Measurements from ENCODE around the gene TNNT2. TPM values are rescaled to one million over a fixed set of nuclear protein-coding genes. Genes with fewer than 3 reads are reported as not detected.

The TNNT2 gene
- total RNA-seq, 2 donors from 2014 or later = not detected

DNA sequence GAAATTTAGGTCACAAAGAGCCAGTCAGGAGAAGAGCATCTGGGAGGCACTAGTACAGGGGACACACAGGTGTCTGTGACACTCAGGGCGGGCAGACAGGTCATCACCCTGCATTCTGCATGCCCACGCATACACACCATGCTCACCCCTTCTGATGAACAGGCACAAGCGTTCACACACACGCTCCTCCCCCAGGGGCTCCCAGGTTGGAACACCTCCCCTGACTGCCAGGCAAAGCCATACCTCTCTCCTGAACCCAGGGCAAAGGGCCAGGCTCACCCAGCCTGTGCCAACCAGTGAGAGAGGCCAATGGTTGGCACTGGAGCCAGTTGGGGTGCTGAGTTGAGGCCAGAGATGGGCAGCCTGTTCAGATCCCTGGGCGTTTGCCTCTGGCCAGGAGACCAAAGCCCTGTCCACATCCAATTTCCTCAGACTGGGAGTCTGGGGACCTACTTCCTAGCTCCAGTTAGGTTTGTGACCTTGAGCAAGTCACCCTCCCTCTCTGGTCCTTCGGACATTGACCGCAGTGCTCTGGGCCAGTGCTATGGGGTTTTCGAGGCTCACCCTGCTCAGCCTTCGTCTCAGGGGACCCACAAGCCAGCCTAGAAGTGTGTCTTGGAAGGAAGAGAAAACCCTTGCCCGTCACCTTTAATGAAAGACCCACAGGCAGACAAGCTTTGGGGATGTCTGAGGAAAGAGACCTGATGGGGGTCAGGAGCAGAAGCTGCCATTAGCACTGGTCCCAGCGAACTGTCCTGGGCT, 27.4 kb upstream of the TNNT2 start:
- intact Hi-C loops (cut with DNase I) = loop anchor here in 1 of 2 donors (10.0 kb wide), 1 partner anchor 150 kb away; no protein-coding TSS in a partner anchor
- DNase-seq (ENCODE audit: low spot score) = no peak

DNA sequence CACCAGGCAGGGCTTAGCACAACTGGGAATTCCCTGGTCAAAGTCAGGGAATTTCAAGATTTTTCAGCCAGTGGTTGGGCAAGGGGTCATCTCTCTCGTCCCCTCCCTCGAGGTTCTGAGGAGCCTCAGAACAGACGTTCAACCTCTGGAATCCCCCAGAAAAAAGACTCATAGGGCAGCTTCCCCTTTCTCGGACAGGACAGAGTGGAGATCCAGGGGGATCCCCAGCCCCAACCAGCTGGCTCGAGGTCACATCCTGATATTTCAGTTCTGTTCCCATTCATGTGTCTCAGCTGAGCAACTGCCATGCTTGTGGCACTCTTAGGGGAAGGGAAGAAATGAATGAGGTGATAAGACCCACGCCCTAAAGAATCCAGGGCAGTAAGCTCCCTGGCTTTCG, 26.6 kb upstream of the TNNT2 start:
- intact Hi-C loops (cut with DNase I) = loop anchor here in 1 of 2 donors (10.0 kb wide), 1 partner anchor 149 kb away; no protein-coding TSS in a partner anchor

DNA sequence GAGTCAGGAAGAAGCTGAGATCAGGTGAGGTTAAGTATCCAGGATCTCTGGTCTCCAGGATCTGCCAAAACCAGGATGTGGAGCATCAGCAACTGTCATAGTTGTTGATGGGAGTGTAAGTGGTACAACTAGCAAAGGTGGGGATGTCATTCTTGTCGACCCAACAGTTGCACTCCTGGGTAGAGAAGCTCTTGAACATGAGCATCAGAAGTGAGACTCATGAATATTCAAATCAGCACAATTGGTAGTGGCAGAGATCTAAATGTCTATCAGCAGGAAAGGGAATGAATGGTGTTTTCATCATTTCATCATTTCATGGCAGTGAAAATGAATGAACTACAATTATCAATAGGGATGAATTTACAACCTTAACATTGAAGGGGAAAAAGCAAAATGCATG, 25.9 kb upstream of the TNNT2 start:
- no peak for DNase-seq (ENCODE audit: low spot score)
- intact Hi-C loops (cut with DNase I) = loop anchor here in 1 of 2 donors (10.0 kb wide), 1 partner anchor 149 kb away; no protein-coding TSS in a partner anchor

More for the DNA sequence above, 26.6 kb upstream of the TNNT2 start:
- no peak for DNase-seq (ENCODE audit: low spot score)

DNA sequence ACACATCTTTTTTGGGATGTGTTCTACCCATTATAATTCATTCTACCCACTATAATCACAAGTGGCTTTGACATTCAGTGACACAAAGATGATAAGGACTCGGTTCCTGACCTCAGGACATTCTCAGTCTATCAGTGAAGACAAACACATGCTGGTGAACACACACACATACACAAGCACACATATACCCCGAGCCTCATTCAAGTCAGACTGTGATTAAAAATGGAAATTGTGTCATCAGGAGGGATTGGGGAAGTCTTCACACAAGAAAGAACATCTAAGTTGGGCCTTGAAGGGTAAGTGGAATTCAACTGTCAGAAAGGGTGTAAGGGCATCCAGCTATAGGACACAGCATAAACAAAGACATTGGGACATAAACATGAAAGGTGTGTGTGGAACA, 24.2 kb upstream of the TNNT2 start:
- intact Hi-C loops (cut with DNase I) = loop anchor here in 1 of 2 donors (10.0 kb wide), 1 partner anchor 147 kb away; no protein-coding TSS in a partner anchor
- DNase-seq (ENCODE audit: low spot score) = no peak

DNA sequence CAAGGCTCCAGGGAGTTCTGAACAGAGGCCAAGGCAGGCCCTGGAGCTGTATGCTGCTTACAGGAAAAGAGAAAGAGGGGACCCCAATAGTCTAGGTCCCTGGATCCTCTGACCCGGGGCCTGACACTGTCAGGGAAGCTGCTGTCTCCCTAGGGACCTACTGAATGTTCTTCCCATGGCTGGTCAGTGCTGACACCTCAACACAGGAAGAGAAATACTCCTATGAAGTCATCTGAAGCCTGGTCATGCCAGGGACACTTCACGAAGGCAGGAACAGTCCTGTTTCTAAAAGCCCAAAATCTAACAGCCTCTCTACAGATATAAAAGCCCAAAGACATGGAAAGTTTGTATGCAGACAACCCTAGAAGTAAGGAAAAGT, 23.4 kb upstream of the TNNT2 start:
- intact Hi-C loops (cut with DNase I) = loop anchor here in 1 of 2 donors (10.0 kb wide), 1 partner anchor 146 kb away; no protein-coding TSS in a partner anchor

DNA sequence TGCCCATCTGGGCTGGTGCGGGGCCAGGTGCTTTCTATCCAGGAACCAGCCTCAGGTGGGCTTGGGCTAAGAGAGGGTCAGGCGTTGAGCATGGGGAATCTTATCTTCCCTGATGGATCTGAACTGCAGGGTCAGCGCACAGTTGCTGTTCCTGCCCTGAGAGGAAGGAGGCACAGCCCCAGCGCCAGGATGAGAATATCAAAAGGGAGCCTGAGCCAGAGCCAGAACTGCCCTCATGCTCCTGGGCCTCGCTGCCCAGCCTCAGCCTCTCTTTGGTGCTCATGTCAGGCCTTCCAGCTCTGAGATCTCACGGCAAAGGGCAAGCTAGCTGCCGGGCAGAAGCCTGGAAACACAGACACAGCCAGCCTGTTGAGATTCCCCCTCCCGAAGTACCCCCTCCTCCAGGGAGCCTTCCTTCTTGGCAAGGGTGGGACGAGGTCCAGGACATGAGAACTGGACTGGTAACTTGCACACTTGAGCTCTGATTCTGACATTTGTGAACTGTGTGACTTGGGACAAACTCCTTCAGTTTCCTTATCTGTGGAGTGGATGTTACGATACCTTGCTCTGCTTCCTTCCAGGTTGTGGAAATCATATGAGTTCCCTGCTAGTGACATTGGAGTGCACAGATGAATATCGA, 22.9 kb upstream of the TNNT2 start:
- DNase-seq (ENCODE audit: low spot score) = no peak
- intact Hi-C loops (cut with DNase I) = loop anchor here in 1 of 2 donors (10.0 kb wide), 1 partner anchor 146 kb away; no protein-coding TSS in a partner anchor

More for the DNA sequence above, 23.4 kb upstream of the TNNT2 start:
- DNase-seq (ENCODE audit: low spot score) = no peak

DNA sequence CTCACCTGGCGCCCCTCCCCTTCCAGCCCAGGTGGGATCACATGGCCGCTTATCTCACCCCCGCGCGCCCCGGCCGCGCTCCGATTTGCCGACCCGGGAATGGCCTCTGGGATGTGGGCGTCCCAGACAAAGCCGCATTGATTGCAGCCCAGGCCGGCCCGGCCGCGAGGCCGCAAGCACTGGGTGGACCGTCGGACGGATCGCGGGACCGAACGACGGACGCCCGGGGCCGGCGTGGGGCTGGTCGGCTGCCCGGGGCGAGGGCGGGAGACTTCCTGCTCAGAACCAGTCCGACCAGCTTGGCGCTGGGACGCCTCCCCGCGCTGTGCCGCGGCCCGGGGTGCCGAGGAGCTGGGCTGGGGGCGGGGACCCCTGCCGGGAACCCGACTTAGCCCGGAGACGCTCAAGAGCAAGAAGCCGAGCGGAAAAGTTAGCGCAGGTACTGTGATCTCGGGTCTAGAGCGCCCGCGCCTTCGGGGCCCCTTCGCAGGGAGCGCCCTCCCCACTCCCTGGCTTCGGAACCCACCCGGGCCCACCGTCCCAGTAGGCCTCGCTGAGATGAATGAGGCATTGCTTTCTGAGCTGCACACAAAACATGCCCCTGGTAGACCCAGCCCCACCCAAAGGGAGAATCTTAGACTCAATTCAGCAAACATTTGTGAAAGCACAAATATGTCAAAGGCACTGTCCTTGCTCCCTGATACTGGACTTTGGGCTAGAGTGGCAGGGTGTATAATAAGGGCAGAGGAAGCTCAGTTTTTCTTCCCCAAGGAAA, 22.1 kb upstream of the TNNT2 start:
- intact Hi-C loops (cut with DNase I) = loop anchor here in 1 of 2 donors (10.0 kb wide), 1 partner anchor 145 kb away; no protein-coding TSS in a partner anchor
- DNase-seq (ENCODE audit: low spot score) = no peak

DNA sequence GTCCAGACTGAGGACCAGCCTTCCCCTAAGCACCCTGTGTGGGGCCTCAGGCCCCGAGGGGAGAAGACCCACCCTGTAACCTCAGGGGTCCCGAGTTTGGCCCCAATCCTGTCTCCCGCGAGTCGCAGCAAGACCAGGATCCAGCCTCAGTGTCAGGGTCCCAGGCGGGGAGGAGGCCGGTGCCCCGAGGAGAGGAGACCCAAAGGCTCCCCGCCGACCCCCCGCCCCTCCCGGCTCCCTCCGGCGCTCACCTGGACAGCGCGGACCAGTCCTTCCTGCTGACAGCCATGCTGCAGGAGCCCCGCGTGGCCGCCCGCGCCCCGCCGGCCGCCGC, 21.5 kb upstream of the TNNT2 start, which contains the start of gene LAD1:
LAD1 (minus strand) TSS at position 307 of the 334 bp plus-strand sequence; CDS start at position 289, 18 bp downstream.
- intact Hi-C loops (cut with DNase I) = no loop called here

DNA sequence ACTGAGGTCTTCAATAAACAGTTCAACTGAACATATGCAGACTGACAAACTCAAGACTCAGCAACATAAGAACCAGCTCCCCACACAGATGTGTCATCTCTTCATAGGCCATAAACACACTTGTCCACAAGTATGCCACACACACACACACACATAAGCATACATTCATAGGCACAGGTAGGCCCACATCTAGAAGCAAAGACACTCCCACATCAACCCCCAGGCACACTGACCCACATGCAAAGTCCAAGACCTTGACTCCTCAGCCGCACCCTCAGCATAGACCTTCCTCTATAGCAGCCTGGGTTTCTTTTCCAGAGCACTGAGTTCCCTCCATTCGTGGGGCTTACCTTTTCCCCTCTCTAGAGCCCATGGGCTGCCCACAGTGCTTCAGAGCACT, 20.2 kb upstream of the TNNT2 start:
- intact Hi-C loops (cut with DNase I) = no loop called here
- DNase-seq (ENCODE audit: low spot score) = no peak

More for the DNA sequence above, 21.5 kb upstream of the TNNT2 start, which contains the start of gene LAD1:
- no peak for DNase-seq (ENCODE audit: low spot score)

DNA sequence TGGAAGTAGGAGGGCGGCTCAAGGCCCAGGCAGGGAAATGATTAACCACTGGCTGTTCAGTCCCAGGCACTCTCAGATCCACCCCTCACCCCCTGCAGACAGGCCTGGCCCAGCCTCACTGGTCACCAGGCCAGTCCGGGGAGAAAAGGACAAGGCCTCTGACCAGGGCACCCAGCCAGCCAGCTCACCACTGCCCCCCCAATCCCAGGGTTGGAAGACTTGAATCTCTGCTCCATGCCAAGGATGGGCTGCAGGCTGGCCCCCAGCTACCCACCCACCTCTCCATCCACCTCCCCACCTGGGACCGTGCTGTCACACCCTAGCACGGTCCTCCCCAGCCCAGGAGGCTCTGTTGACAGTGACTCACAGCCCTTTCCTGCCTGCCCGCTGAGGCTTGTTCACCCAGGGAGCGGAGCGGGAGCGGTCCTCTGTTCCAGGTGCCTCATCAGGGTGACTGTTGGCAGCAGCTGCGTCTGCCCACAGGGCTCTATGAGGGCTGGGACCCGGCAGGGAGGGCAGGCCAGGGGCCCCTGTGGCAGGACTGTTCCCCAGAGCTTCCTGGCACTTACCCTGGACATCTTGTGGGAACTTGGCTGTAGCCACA, 19.5 kb upstream of the TNNT2 start:
- intact Hi-C loops (cut with DNase I) = no loop called here
- DNase-seq (ENCODE audit: low spot score) = no peak

DNA sequence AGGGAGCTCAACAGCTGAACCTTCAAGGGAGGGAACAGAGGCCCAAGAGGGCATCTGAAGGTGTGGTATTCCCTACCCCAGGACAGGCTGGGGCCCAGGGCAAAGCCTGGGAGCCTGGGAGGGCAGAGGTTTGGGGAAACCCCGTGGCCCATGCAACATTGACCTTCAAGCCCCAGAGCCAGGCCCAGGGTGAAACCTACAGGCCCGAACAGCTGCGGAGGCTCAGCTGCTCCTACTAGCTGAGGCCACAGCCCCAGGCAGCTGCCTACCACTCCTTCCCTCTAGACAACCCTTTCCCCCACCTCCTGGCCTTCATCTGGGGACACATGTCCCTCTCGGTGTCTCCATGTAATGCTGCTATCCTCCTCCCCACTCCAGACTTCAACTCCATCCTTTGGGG, 18.5 kb upstream of the TNNT2 start:
- DNase-seq (ENCODE audit: low spot score) = no peak
- intact Hi-C loops (cut with DNase I) = no loop called here

DNA sequence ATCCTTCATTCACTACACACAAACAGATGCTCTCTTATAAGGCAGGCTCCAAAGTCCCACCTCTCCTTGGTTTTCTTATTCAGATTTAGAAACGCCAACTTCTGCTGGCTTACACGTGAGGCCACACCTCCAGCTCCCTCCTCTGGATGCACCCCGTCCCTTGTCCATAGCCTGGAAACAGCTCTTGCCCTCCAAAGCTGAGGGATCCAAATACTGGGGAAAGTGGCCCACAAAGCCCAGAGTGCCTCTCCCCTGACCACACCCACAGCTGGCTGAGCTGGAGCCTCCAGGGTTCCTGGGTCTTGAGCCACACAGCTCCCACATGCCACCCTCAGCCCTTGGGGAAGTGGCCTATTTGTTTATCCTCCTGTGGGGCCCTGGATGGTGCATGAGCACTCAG, 17.1 kb upstream of the TNNT2 start:
- intact Hi-C loops (cut with DNase I) = no loop called here
- no peak for DNase-seq (ENCODE audit: low spot score)

DNA sequence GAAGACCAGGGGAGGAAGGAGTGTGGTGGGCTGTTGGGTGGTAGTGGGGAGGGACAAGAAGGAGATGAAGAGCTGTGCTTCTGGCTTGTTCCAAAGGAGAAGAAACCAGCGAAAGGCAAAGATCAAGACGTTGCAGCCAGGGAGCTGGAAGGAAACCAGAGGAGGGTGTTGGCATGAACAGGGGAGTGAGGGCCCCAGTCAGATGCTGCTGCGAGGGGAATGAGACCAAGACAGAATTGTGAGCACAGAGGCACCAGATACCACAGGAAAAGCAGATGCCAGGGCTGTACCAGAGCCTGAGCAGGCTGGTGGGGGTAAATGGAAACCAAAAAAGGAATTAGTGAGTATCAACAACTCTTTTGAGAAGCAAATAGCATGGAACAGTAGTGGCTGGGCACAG, 15.6 kb upstream of the TNNT2 start:
- intact Hi-C loops (cut with DNase I) = no loop called here
- DNase-seq (ENCODE audit: low spot score) = no peak

DNA sequence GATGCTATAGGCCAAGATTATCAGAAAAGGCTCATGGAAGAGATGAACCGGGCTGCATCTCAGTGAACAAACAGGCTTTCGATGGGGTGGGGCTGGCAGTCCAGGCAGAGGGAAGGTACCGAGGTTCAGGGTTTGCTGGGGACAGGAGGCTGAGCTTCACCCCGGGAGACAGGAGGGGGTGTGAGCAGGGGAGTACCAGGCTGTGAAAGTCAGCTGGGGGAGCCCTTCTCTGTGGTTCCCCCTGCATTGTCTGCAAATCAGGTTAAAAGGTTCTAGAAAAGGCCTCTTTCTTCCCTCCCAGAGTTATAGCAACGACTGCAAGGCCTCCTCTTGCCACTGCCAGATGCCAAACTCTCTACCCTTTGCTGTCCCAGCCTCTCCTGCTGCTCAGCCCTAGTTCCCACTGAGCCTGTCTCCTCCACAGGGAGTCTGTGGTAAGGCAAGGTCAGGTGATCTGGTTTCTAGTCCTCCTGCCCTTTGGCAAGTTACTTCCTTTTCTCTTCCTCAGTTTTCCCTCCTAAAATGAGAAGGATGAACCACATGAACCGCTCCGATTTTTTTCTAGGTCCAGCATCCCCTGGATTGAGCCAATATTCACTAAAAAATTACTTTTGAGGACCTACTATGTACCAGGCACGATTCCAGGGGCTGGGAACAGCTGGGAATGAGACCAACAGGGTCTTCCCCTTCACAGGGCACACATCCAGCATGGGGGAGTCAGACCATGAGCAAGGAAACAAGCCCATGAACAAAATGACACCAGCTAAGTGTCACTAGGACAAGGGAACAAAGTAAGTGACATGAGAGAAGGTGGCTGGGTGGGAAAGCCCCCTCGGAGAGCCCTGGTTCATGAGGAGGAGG, 14.4 kb upstream of the TNNT2 start:
- intact Hi-C loops (cut with DNase I) = no loop called here
- DNase-seq (ENCODE audit: low spot score) = no peak

DNA sequence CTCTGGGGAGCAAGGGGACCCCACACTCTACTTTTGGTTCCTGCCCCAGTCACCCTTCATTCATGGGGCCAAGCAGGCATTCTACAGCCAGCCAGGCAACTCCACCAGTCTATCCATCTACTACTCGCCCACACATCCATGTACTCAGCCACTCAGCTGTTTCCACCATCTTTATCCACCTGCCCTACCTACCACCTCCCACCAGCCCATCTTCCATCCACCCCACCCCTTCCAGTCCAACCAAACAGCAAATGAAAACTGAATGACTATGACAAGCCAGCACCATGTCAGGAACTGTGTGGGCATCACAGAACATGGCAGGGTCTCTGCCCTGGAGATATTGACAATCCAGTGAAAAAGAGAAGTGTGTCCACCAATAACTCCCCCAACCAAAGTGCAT, 13.7 kb upstream of the TNNT2 start:
- intact Hi-C loops (cut with DNase I) = no loop called here

DNA sequence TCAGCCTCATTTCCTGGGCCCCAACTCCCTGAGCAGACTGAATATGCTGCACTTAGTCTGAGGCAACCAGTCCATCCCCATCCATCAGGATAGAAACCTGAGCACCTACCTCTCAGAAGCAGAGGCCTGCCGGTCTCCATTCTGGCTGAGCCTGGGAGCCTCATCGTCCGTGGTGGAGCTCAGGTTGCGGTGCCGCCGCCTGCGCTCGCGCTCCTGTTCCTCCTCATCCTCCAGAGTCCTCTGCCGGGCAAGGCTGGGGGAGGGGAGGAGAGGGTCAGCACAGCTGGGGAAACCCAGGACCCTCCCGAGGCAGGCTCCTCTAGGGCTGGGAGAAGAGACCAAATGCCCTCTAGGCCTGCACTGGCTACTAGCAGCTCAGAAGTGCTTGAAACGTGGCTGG, 11.6 kb upstream of the TNNT2 start:
- intact Hi-C loops (cut with DNase I) = no loop called here
- DNase-seq (ENCODE audit: low spot score) = no peak

More for the DNA sequence above, 13.7 kb upstream of the TNNT2 start:
- DNase-seq (ENCODE audit: low spot score) = no peak

DNA sequence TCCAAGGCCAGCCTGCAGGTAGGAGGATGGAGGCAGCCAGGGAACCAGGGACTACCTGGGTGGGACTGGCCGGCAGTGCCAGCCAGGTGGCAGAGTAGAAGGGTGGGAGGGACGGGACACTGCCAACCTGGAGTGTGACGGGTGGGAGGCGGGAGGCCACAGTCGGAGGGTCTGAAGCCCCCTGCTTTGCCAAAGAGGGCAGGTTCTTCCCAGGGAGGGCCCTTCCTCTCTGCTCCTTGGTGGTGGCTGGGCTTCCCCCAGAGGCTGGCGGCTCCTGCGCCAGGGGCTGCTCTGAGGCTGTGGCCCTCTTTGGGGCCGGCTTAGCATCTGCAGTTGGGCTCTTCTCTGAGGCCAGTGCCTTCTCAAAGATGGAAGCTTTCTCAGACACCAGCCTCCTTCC, 8.7 kb upstream of the TNNT2 start:
- no peak for DNase-seq (ENCODE audit: low spot score)
- intact Hi-C loops (cut with DNase I) = no loop called here

DNA sequence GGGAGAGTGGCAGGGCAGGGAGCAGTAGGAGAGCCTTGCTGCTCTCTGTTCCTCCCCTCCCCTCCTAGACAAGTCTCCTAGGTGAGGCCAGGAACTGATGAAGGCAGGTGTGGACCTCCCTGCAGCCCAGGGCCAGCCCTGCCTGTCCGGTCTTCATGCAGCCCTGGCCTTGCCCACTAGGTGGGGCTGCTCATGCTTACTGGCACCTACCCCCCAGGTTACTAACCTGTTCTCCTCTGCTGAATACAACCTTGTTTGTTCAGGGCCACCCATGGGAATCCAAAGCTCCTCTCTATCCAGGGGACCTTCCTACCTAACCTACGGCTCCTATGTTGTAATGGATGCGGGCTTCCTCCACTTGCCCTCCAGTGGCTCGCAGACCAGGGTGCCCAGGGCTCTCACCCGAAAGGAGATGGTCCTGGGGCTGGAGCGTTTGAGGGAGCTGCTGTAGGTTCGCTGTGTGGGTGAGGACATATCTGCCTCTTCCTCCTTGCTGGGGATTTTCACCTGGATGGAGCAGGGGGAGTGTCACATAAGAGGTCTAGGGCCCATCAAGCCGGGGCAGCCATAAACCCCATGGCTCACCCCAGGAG, 7.9 kb upstream of the TNNT2 start:
- intact Hi-C loops (cut with DNase I) = no loop called here
- DNase-seq (ENCODE audit: low spot score) = no peak

Measured in posterior vena cava (tissue), 2 donors.